CD4-positive, alpha-beta T cell treated with Interleukin-1 beta for 1 hour (primary cell): ENCODE data around the gene TESK1.
"Not testable (repeated sequence)": the region's sequence is repeated elsewhere in the genome, so short reads cannot be mapped to it uniquely, and the experiment has no call there.

ENCODE experiments used
- DNase-seq, 2 donors: peaks; one replicate each; pipeline ENCODE4 v3.0.0-alpha.2; 2020 to 2022

Gene TESK1

GRCh38 chr9:35616681-35617459, 11.8 kb downstream of the TESK1 start:
- peak; percentile 82 to 88 for DNase-seq

GRCh38 chr9:35617548-35617947, 12.5 kb downstream of the TESK1 start:
- DNase-seq = no peak

- peak in 1 of 2 donors; percentile 44 for DNase-seq
Measured at GRCh38 chr9:35618325-35618727, 13.3 kb downstream of the TESK1 start, which contains the start of gene CD72. TSS of gene CD72 (minus strand) at chr9:35618413. CDS start at chr9:35618303, 110 bp downstream.

GRCh38 chr9:35618854-35619799, 14.1 kb downstream of the TESK1 start:
- DNase-seq = peak; percentile 65 to 75

- peak in 1 of 2 donors; percentile 64 for DNase-seq
Measured at GRCh38 chr9:35619800-35620158, 14.7 kb downstream of the TESK1 start.

- DNase-seq = no peak
Measured at GRCh38 chr9:35627575-35627974, 22.5 kb downstream of the TESK1 start.

GRCh38 chr9:35628389-35628991, 23.4 kb downstream of the TESK1 start:
- no peak for DNase-seq

GRCh38 chr9:35629597-35629996, 24.5 kb downstream of the TESK1 start:
- no peak for DNase-seq

GRCh38 chr9:35635730-35636129, 30.7 kb downstream of the TESK1 start:
- DNase-seq = no peak

GRCh38 chr9:35636135-35636876, 31.2 kb downstream of the TESK1 start:
- DNase-seq = peak in 1 of 2 donors; percentile 27

- not testable (repeated sequence) for DNase-seq
Measured at GRCh38 chr9:35636877-35637246, 31.8 kb downstream of the TESK1 start.

- DNase-seq = not testable (repeated sequence)
Measured at GRCh38 chr9:35637427-35637955, 32.4 kb downstream of the TESK1 start.

- peak; percentile 53 to 59 for DNase-seq
Measured at GRCh38 chr9:35638751-35639150, 33.7 kb downstream of the TESK1 start.

GRCh38 chr9:35639225-35639624, 34.2 kb downstream of the TESK1 start:
- DNase-seq = not testable (repeated sequence)

- DNase-seq = no peak
Measured at GRCh38 chr9:35639631-35640030, 34.6 kb downstream of the TESK1 start.

- not testable (repeated sequence) for DNase-seq
Measured at GRCh38 chr9:35640431-35640830, 35.4 kb downstream of the TESK1 start.

- DNase-seq = not testable (repeated sequence)
Measured at GRCh38 chr9:35641478-35641877, 36.4 kb downstream of the TESK1 start.

- DNase-seq = no peak
Measured at GRCh38 chr9:35643046-35643445, 38.0 kb downstream of the TESK1 start.

GRCh38 chr9:35645736-35646135, 40.7 kb downstream of the TESK1 start:
- DNase-seq = not testable (repeated sequence)

GRCh38 chr9:35646153-35646532, 41.1 kb downstream of the TESK1 start:
- DNase-seq = no peak

GRCh38 chr9:35646533-35647265, 41.6 kb downstream of the TESK1 start:
- DNase-seq = peak; percentile 91 to 92
